Lower leg skin (tissue), 3 donors: ENCODE data around the gene TNFAIP2.

ENCODE experiments used
- POLR2A ChIP-seq, 2 donors: fragments of 450-650 bp; IDR thresholded peaks; one replicate each; pipeline ENCODE4 v1.6.1; 2016 to 2017; ENCODE audit warnings: antibody characterized with exemption in 2 of 2, mild to moderate bottlenecking in 1 of 2, moderate library complexity in 1 of 2
- TF ChIP-seq, protein P1 (sequence below), 3 donors: fragments of 450-650 bp; IDR thresholded peaks; one replicate each; pipeline ENCODE4 v1.5.1; 2016; ENCODE audit warnings: antibody characterized with exemption in 3 of 3, mild to moderate bottlenecking in 3 of 3, moderate library complexity in 2 of 3

DNA sequence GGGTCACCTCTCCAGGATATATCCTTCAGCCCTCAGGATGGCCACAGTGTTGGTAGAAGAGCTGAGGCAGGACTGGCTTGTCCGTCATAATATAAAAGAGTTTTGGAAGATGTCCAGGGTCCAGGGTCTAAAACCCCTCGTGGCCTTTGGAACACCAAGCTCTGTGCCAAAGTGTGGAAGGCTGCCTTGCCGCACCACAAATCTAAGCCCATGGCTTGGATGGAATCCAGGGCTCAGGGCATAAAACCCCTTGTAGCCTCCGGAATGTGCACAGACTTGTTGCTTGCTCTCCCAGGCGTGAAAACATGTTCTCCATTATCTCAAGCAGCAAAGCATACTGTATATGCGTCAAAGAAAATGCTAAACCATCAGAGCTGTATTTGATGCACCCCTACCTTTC lies 46.7 kb downstream of the TNFAIP2 start:
- TF ChIP-seq, protein P1, sequence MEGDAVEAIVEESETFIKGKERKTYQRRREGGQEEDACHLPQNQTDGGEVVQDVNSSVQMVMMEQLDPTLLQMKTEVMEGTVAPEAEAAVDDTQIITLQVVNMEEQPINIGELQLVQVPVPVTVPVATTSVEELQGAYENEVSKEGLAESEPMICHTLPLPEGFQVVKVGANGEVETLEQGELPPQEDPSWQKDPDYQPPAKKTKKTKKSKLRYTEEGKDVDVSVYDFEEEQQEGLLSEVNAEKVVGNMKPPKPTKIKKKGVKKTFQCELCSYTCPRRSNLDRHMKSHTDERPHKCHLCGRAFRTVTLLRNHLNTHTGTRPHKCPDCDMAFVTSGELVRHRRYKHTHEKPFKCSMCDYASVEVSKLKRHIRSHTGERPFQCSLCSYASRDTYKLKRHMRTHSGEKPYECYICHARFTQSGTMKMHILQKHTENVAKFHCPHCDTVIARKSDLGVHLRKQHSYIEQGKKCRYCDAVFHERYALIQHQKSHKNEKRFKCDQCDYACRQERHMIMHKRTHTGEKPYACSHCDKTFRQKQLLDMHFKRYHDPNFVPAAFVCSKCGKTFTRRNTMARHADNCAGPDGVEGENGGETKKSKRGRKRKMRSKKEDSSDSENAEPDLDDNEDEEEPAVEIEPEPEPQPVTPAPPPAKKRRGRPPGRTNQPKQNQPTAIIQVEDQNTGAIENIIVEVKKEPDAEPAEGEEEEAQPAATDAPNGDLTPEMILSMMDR (IDR thresholded peaks at IDR 0.05) = no peak
- TF ChIP-seq POLR2A (IDR thresholded peaks at IDR 0.05) = no peak
